ENCODE measurements around the gene DLG2. TPM values are rescaled to one million over a fixed set of nuclear protein-coding genes. Genes with fewer than 3 reads are reported as not detected.

The DLG2 gene
- total and polyA plus RNA-seq, 9 of the 15 experiments (the other 6 are each of a cell fraction or from before 2014, with no cell fraction given) = 0.52 to 1.6 (median 0.95) TPM

DNA sequence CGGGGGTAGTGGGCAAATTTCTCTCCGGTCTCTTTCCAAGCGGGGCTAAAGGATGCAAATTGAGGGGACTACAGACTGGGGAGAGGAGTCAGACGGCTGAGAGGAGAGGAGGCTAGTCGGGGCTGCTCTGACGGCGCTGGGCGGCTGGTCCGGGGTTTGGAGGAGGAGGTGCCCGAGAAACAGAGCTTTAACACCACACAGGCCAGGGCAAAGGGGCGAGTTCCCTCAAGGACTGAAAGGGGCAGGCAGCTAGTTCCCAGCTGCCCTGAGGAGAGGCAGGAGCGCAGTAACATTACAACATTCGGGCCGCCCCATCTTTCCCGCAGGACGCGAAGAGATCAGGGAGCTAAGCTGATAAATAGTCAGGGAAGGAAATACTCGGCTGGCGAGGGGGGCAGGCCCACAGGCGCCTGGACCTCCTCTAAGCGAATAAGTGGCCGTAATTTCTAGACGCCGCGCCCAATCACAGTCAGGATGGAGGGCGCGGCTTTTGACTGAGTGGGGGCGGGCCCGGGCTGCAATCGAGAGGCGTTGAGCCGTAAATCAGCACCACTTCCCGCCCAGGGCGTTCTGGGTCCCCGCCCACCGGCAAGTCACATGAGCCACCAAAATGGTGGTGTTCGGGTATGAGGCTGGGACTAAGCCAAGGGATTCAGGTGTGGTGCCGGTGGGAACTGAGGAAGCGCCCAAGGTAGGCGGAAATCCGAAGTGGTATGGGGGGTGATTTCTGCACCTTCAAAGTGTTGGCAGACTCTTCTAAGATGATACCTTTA lies 1.0 kb upstream of the DLG2 start, which contains the start of gene TMEM126B (continued):
- TF ChIP-seq VEZF1 (CRISPR knock-in tag; IDR thresholded peaks at IDR 0.05) (peak; percentile 89), PRPF4 (IDR thresholded peaks at IDR 0.05; ENCODE audit: insufficient read depth, low read depth, low read length, poor library complexity, severe bottlenecking) (no peak), NFIC (IDR thresholded peaks at IDR 0.05) (peak; percentile 76), NFE2L1 (tag; IDR thresholded peaks at IDR 0.05; ENCODE audit: borderline replicate concordance, low read depth) (no peak), DACH1 (IDR thresholded peaks at IDR 0.05; ENCODE audit: partially characterized antibody) (no peak), MITF (IDR thresholded peaks at IDR 0.05) (peak; percentile 95), EGR1 (conservative IDR thresholded peaks at IDR 0.05) (0 out of 2 replicates have a peak, but pooled peaks have one; percentile 19), GTF2E2 (tag; IDR thresholded peaks at IDR 0.05) (peak; percentile 36; the same call in 1 of the 2 replicates), FOXP1 (CRISPR knock-in tag; IDR thresholded peaks at IDR 0.05) (0 out of 2 replicates have a peak, but pooled peaks have one; percentile 23), STAT5A (IDR thresholded peaks at IDR 0.05; ENCODE audit: borderline replicate concordance, low read length) (peak; percentile 43; the same call in 1 of the 2 replicates), SMC3 (conservative IDR thresholded peaks at IDR 0.05; ENCODE audit: insufficient read depth, low read depth, low read length) (no peak), ELK3 (CRISPR knock-in tag; IDR thresholded peaks at IDR 0.05) (no peak), PRDM10 (IDR thresholded peaks at IDR 0.05; ENCODE audit: partially characterized antibody) (peak; percentile 5), ATF1 (CRISPR knock-in tag; IDR thresholded peaks at IDR 0.05) (no peak), ATF1 (tag; IDR thresholded peaks at IDR 0.05) (peak; percentile 58; the same call in 1 of the 2 replicates), CHD2 (IDR thresholded peaks at IDR 0.05; ENCODE audit: low read depth, low read length) (peak; percentile 29; the same call in 1 of the 2 replicates), BRD4 (IDR thresholded peaks at IDR 0.05) (no peak), SP1 (CRISPR knock-in tag; IDR thresholded peaks at IDR 0.05) (peak; percentile 92)
- TF ChIP-seq, protein P1, sequence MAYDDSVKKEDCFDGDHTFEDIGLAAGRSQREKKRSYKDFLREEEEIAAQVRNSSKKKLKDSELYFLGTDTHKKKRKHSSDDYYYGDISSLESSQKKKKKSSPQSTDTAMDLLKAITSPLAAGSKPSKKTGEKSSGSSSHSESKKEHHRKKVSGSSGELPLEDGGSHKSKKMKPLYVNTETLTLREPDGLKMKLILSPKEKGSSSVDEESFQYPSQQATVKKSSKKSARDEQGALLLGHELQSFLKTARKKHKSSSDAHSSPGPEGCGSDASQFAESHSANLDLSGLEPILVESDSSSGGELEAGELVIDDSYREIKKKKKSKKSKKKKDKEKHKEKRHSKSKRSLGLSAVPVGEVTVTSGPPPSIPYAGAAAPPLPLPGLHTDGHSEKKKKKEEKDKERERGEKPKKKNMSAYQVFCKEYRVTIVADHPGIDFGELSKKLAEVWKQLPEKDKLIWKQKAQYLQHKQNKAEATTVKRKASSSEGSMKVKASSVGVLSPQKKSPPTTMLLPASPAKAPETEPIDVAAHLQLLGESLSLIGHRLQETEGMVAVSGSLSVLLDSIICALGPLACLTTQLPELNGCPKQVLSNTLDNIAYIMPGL (CRISPR knock-in tag; IDR thresholded peaks at IDR 0.05) = 0 out of 2 replicates have a peak, but pooled peaks have one; percentile 53

Measured in K562 (cell line).